B cell (primary cell): ENCODE data around the gene KPNA5. TPM values are rescaled to one million over a fixed set of nuclear protein-coding genes. Genes with fewer than 3 reads are reported as not detected.
"Not testable (repeated sequence)": the region's sequence is repeated elsewhere in the genome, so short reads cannot be mapped to it uniquely, and the experiment has no call there.

Experiments
- ATAC-seq: fragments of 200-7000 bp; cut with Tn5 transposase; one replicate; pipeline ENCODE4 v1.10.0; 2021; ENCODE audit warnings: low read depth, mild to moderate bottlenecking, moderate number of reproducible peaks, moderate library complexity
- CTCF ChIA-PET: fragments of 350-600 bp; sonication (Branson Sonifier 250); formaldehyde crosslinking; loops from one replicate; lab custom pipeline; 2021; ENCODE audit warnings: antibody characterized with exemption, inconsistent platforms; lab: Charles Lee
- POLR2A ChIA-PET: fragments of 350-600 bp; sonication (Branson Sonifier 250); formaldehyde crosslinking; loops from one replicate; lab custom pipeline; 2021; ENCODE audit warnings: antibody characterized with exemption; lab: Charles Lee
- DNase-seq: peaks from one replicate; pipeline ENCODE4 v3.0.0; 2013
- H2AFZ ChIP-seq: 2 replicates; pipeline ENCODE4 v1.6.1; 2012; ENCODE audit warnings: mild to moderate bottlenecking, low read depth, low read length; ENCODE audit not compliant: insufficient read depth, poor library complexity, severe bottlenecking
- H3K27ac ChIP-seq, 2 donors: 1 replicate in 1 of 2; 2 replicates in 1 of 2; pipeline ENCODE4 v1.5.1; 2012 to 2013; ENCODE audit warnings: low read length in 2 of 2, mild to moderate bottlenecking in 2 of 2, moderate library complexity in 1 of 2
- H3K27me3 ChIP-seq, 4 experiments: fragments of 200-600 bp in 1 of 4; sonication (generic) in 1 of 4; replicated peaks in 1 of 4; 1 replicate in 2 of 4; 2 replicates in 2 of 4; pipeline versions ENCODE4 v1.6.1 to v1.7.0; 2013 to 2016; ENCODE audit warnings: low read length in 3 of 4, mild to moderate bottlenecking in 2 of 4, mixed read lengths in 1 of 4, moderate library complexity in 1 of 4; ENCODE audit not compliant: insufficient read depth in 4 of 4, control insufficient read depth in 3 of 4; ENCODE audit errors: control extremely low read depth in 1 of 4
- H3K36me3 ChIP-seq, 2 experiments: replicated peaks in 1 of 2; 1 replicate in 1 of 2; 2 replicates in 1 of 2; pipeline versions ENCODE4 v1.6.1 to v1.7.1; 2013; ENCODE audit warnings: low read length in 1 of 2; ENCODE audit not compliant: insufficient read depth in 2 of 2, control insufficient read depth in 1 of 2; ENCODE audit errors: control extremely low read depth in 1 of 2, extremely low read depth in 1 of 2
- H3K4me1 ChIP-seq, 2 donors: fragments of 200-600 bp in 1 of 2; sonication (generic) in 1 of 2; 1 replicate in 1 of 2; 2 replicates in 1 of 2; pipeline versions ENCODE4 v1.5.1 to v1.6.1; 2013 to 2017; ENCODE audit warnings: low read length in 2 of 2; ENCODE audit not compliant: control insufficient read depth in 2 of 2, insufficient read depth in 2 of 2
- H3K4me2 ChIP-seq: replicated peaks from 2 replicates; pipeline ENCODE3; 2012; ENCODE audit warnings: mild to moderate bottlenecking, low read depth, low read length; ENCODE audit not compliant: poor library complexity, severe bottlenecking
- H3K4me3 ChIP-seq, 5 experiments: fragments of 200-600 bp in 1 of 5; sonication (generic) in 1 of 5; 1 replicate in 3 of 5; 2 replicates in 2 of 5; pipeline versions ENCODE4 v1.5.1 to v1.7.0; 2011 to 2016; ENCODE audit warnings: low read length in 4 of 5, mild to moderate bottlenecking in 4 of 5, low read depth in 2 of 5, control low read depth in 1 of 5, moderate library complexity in 1 of 5; ENCODE audit not compliant: insufficient read depth in 1 of 5; ENCODE audit errors: control extremely low read depth in 1 of 5, extremely low read depth in 1 of 5
- H3K79me2 ChIP-seq: fragments of 200-600 bp; sonication (generic); one replicate; pipeline ENCODE4 v1.6.0; 2016; ENCODE audit warnings: low read length; ENCODE audit not compliant: control insufficient read depth, insufficient read depth
- H3K9ac ChIP-seq: fragments of 200-600 bp; sonication (generic); 2 replicates; pipeline ENCODE4 v1.6.1; 2017; ENCODE audit warnings: mild to moderate bottlenecking, low read length, moderate library complexity
- H3K9me3 ChIP-seq, 3 donors: one replicate each; pipeline versions ENCODE4 v1.6.1 to v1.7.1; 2013; ENCODE audit warnings: low read length in 2 of 3; ENCODE audit not compliant: control insufficient read depth in 2 of 3, insufficient read depth in 1 of 3; ENCODE audit errors: control extremely low read depth in 1 of 3
- H4K20me1 ChIP-seq: 2 replicates; pipeline ENCODE4 v1.6.0; 2012; ENCODE audit warnings: mild to moderate bottlenecking, low read length; ENCODE audit not compliant: insufficient read depth, control insufficient read depth, poor library complexity, severe bottlenecking
- H3K27ac Mint-ChIP-seq: one replicate; pipeline ENCODE4 v1.8.0; 2021; ENCODE audit warnings: mixed read lengths
- H3K27me3 Mint-ChIP-seq: one replicate; pipeline ENCODE4 v1.8.0; 2021; ENCODE audit warnings: mixed read lengths
- H3K4me1 Mint-ChIP-seq: one replicate; pipeline ENCODE4 v1.8.0; 2021; ENCODE audit warnings: mixed read lengths
- H3K4me3 Mint-ChIP-seq: one replicate; pipeline ENCODE4 v1.8.0; 2021; ENCODE audit warnings: mixed read lengths
- H3K9me3 Mint-ChIP-seq: one replicate; pipeline ENCODE4 v1.8.0; 2022; ENCODE audit warnings: mixed read lengths; ENCODE audit not compliant: insufficient read depth
- EZH2 ChIP-seq: IDR thresholded peaks from 2 replicates; pipeline ENCODE4 v1.6.1; 2012; ENCODE audit warnings: borderline replicate concordance, low read depth, mild to moderate bottlenecking, moderate library complexity, low read length; ENCODE audit not compliant: insufficient read depth, poor library complexity, severe bottlenecking
- WGBS: methylation state at CpG from one replicate; pipeline ENCODE4 v1.1.5; 2013; ENCODE audit warnings: missing lambda C conversion rate; ENCODE audit not compliant: insufficient coverage; 5-methylcytosine and 5-hydroxymethylcytosine counted together
- intact Hi-C: fragments of 100-400 bp; cut with micrococcal nuclease; formaldehyde crosslinking; loops from one replicate; pipeline ENCODE4 v1.10.0; 2022
- polyA plus RNA-seq: library from polyadenylated mRNA; depleted of rRNA; stranded (reverse); fragments of >200 nt; gene quantifications from 2 replicates; pipeline ENCODE4 v1.2.3, GENCODE V29; 2012
- total RNA-seq, 2 donors: library from RNA; stranded (reverse); fragments of 120-200 nt in 1 of 2; gene quantifications; 1 replicate in 1 of 2; 2 replicates in 1 of 2; pipeline versions ENCODE4 v1.2.3 to v1.2.4, GENCODE V29; 2013 to 2022
- TF ChIP-seq, protein P1 (sequence below): fragments of 200-600 bp; IDR thresholded peaks from one replicate; pipeline ENCODE4 v1.8.0; 2022; ENCODE audit warnings: antibody characterized with exemption, mild to moderate bottlenecking

KPNA5 gene
- total and polyA plus RNA-seq, 2 donors (not counting 1 experiment from before 2014, with no cell fraction given), result 6.9 to 41.7 TPM

DNA sequence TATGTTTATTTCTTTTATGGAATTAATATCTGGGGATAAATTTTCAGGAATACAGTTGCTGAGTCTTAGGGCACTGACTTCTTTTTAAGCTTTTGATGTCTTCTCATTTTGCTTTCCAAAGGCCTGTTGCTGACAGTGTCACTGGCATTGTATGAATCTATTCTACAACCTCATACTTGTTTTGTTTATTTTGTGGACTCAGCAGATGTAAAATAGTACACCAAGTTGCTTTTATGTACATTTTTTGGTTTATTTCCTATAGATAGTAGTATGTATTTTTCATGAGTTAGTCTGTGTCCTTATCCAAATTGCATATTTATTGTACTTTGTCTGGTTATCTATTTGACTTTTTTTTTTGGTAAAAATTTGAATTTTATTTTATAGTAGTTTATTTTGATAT, 49.5 kb downstream of the KPNA5 start:
- no peaks in the 10 kb centered on the region for H3K4me1 Mint-ChIP-seq
- ATAC-seq (no peak), DNase-seq (no peak)
- Histone ChIP-seq H3K4me3 (no peak overlapping the region), H4K20me1 (no peaks in the 10 kb centered on the region), H3K4me2 (no peak overlapping the region), H3K9ac (no peak overlapping the region), H3K4me1 (no peaks in the 10 kb centered on the region), H3K9me3 (no peaks in the 10 kb centered on the region), H3K27ac (no peak overlapping the region), H2AFZ (no peak overlapping the region), H3K27me3 (no peaks in the 10 kb centered on the region), H3K36me3 (peaks cover 5 to 37% of the 10 kb centered on the region in 2 experiments), H3K79me2 (no peaks in the 10 kb centered on the region)
- ChIA-PET POLR2A (no interaction called here), CTCF (no interaction called here)
- intact Hi-C loops, result no loop called here
- no peaks in the 10 kb centered on the region for H3K27me3 Mint-ChIP-seq
- no peak overlapping the region for H3K27ac Mint-ChIP-seq
- TF ChIP-seq EZH2, result no peak
- TF ChIP-seq, protein P1, sequence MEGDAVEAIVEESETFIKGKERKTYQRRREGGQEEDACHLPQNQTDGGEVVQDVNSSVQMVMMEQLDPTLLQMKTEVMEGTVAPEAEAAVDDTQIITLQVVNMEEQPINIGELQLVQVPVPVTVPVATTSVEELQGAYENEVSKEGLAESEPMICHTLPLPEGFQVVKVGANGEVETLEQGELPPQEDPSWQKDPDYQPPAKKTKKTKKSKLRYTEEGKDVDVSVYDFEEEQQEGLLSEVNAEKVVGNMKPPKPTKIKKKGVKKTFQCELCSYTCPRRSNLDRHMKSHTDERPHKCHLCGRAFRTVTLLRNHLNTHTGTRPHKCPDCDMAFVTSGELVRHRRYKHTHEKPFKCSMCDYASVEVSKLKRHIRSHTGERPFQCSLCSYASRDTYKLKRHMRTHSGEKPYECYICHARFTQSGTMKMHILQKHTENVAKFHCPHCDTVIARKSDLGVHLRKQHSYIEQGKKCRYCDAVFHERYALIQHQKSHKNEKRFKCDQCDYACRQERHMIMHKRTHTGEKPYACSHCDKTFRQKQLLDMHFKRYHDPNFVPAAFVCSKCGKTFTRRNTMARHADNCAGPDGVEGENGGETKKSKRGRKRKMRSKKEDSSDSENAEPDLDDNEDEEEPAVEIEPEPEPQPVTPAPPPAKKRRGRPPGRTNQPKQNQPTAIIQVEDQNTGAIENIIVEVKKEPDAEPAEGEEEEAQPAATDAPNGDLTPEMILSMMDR, result no peak
- no peaks in the 10 kb centered on the region for H3K9me3 Mint-ChIP-seq
- H3K4me3 Mint-ChIP-seq, result no peak overlapping the region

DNA sequence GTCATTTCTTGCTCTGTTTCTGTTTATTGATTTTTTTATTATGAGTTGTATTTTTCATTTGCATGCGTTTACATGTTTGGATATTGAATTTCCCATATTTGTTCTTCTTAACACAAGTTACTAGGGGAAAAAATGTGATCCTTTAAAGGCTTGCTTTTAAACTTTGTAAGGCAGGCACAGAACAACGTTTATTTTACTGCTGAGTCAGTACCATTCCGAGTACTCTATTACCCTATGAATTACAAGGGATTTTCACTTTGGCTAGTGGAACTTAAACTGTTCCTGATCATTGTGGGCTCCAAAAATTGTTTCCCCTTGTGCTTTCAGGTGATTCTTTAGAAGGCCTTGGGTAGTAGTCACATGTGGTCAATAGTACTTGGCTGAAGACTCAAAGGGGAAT, 56.0 kb downstream of the KPNA5 start:
- Mint-ChIP-seq H3K27me3 (no peaks in the 10 kb centered on the region), H3K4me3 (no peak overlapping the region), H3K9me3 (peaks cover 6% of the 10 kb centered on the region), H3K27ac (no peak overlapping the region), H3K4me1 (no peaks in the 10 kb centered on the region)
- no peak for ATAC-seq
- H3K79me2 ChIP-seq, result no peaks in the 10 kb centered on the region
- H4K20me1 ChIP-seq, result no peaks in the 10 kb centered on the region
- H3K27me3 ChIP-seq, result no peaks in the 10 kb centered on the region
- H3K9ac ChIP-seq, result no peak overlapping the region
- intact Hi-C loops, result no loop called here
- peaks cover 0 to 8% (median 0%) of the 10 kb centered on the region in 3 donors for H3K9me3 ChIP-seq
- CTCF ChIA-PET, result no interaction called here
- POLR2A ChIA-PET, result no interaction called here
- no peak for DNase-seq
- peaks cover 7 to 12% of the 10 kb centered on the region in 2 experiments for H3K36me3 ChIP-seq
- no peak for TF ChIP-seq EZH2
- TF ChIP-seq, protein P1, result no peak
- no peak overlapping the region for H3K27ac ChIP-seq
- H2AFZ ChIP-seq, result no peak overlapping the region
- no peak overlapping the region for H3K4me3 ChIP-seq
- H3K4me1 ChIP-seq, result no peaks in the 10 kb centered on the region
- WGBS, result no CpG with 5 or more reads among the region's 3 CpGs
- H3K4me2 ChIP-seq, result no peak overlapping the region

DNA sequence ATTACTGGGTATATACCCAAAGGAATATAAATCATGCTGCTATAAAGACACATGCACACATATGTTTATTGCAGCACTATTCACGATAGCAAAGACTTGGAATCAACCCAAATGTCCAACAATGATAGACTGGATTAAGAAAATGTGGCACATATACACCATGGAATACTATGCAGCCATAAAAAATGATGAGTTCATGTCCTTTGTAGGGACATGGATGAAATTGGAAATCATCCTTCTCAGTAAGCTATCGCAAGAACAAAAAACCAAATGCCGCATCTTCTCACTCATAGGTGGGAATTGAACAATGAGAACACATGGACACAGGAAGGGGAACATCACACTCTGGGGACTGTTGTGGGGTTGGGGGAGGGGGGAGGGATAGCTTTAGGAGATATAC, 59.5 kb downstream of the KPNA5 start:
- H3K4me2 ChIP-seq, H3K4me1 ChIP-seq, H3K9me3 ChIP-seq, H3K36me3 ChIP-seq, H3K9ac ChIP-seq, H3K27ac ChIP-seq, H3K27me3 Mint-ChIP-seq, H3K79me2 ChIP-seq, POLR2A ChIA-PET, H2AFZ ChIP-seq, H3K9me3 Mint-ChIP-seq, H3K4me1 Mint-ChIP-seq, H3K27me3 ChIP-seq, H4K20me1 ChIP-seq, intact Hi-C loops, H3K27ac Mint-ChIP-seq, CTCF ChIA-PET, H3K4me3 Mint-ChIP-seq, H3K4me3 ChIP-seq, DNase-seq, ATAC-seq: not testable (repeated sequence)
- WGBS, result no CpG with 5 or more reads among the region's 3 CpGs
